DMS79 treated with DMSO at 0.1 percent for 48 hours (cell line): ENCODE results near the gene C6orf89.

Experiments used
- DNase-seq: peaks from one replicate; lab custom pipeline; 2025; lab: John Stamatoyannopoulos, UW

The C6orf89 gene

GRCh38 chr6:36969988-36970891 is 84.5 kb downstream of the C6orf89 start:
- no peak for DNase-seq

GRCh38 chr6:36970892-36971842 is 85.4 kb downstream of the C6orf89 start:
- peak; percentile 53 for DNase-seq

GRCh38 chr6:36971921-36972673 is 86.3 kb downstream of the C6orf89 start:
- no peak for DNase-seq

- DNase-seq: no peak
These were observed 87.4 kb downstream of the C6orf89 start for GRCh38 chr6:36973190-36973589.

GRCh38 chr6:36973647-36974046 is 87.9 kb downstream of the C6orf89 start:
- DNase-seq: no peak

GRCh38 chr6:36975231-36976006 is 89.7 kb downstream of the C6orf89 start:
- DNase-seq: no peak

- no peak for DNase-seq
These were observed 90.2 kb downstream of the C6orf89 start for GRCh38 chr6:36976007-36976264.

GRCh38 chr6:36976509-36976908 is 90.8 kb downstream of the C6orf89 start:
- DNase-seq: no peak

- DNase-seq: no peak
These were observed 91.2 kb downstream of the C6orf89 start for GRCh38 chr6:36976931-36977330.

GRCh38 chr6:36977470-36977941 is 91.8 kb downstream of the C6orf89 start:
- no peak for DNase-seq
